HG03342 (cell line): ENCODE measurements around the gene TSPAN11.

Experiments
- ATAC-seq: cut with Tn5 transposase; IDR thresholded peaks from one replicate; pipeline ENCODE4 v1.9.1; 2021; ENCODE audit warnings: mild to moderate bottlenecking, moderate library complexity; ENCODE audit not compliant: unreplicated experiment

The TSPAN11 gene

GRCh38 chr12:30910038-30910350 is 16.6 kb upstream of the TSPAN11 start:
- ATAC-seq: no peak

- no peak for ATAC-seq
These were observed 15.3 kb upstream of the TSPAN11 start for GRCh38 chr12:30911207-30911606.

- ATAC-seq: no peak
These were observed 13.2 kb upstream of the TSPAN11 start for GRCh38 chr12:30913323-30913722.

GRCh38 chr12:30914986-30915591 is 11.5 kb upstream of the TSPAN11 start:
- ATAC-seq: no peak

GRCh38 chr12:30923057-30923456 is 3.5 kb upstream of the TSPAN11 start:
- no peak for ATAC-seq

GRCh38 chr12:30925607-30926242 is 823 bp upstream of the TSPAN11 start:
- ATAC-seq: no peak

- no peak for ATAC-seq
These were observed 669 bp downstream of the TSPAN11 start for GRCh38 chr12:30927222-30927611.

- ATAC-seq: no peak
These were observed 2.1 kb downstream of the TSPAN11 start for GRCh38 chr12:30928356-30929244.

GRCh38 chr12:30930238-30930637 is 3.7 kb downstream of the TSPAN11 start:
- ATAC-seq: no peak

GRCh38 chr12:30930641-30931040 is 4.1 kb downstream of the TSPAN11 start:
- no peak for ATAC-seq

- no peak for ATAC-seq
These were observed 6.3 kb downstream of the TSPAN11 start for GRCh38 chr12:30932881-30933280.

- no peak for ATAC-seq
These were observed 8.3 kb downstream of the TSPAN11 start for GRCh38 chr12:30934811-30935210.

- ATAC-seq: no peak
These were observed 9.5 kb downstream of the TSPAN11 start for GRCh38 chr12:30936036-30936435.

- ATAC-seq: no peak
These were observed 12.7 kb downstream of the TSPAN11 start for GRCh38 chr12:30939234-30939633.

- no peak for ATAC-seq
These were observed 15.9 kb downstream of the TSPAN11 start for GRCh38 chr12:30942486-30942885.

- no peak for ATAC-seq
These were observed 16.4 kb downstream of the TSPAN11 start for GRCh38 chr12:30942936-30943335.

GRCh38 chr12:30945443-30946164 is 19.1 kb downstream of the TSPAN11 start:
- no peak for ATAC-seq

- ATAC-seq: no peak
These were observed 25.5 kb downstream of the TSPAN11 start for GRCh38 chr12:30952015-30952414.

- ATAC-seq: no peak
These were observed 26.7 kb downstream of the TSPAN11 start for GRCh38 chr12:30953257-30953656.

- ATAC-seq: no peak
These were observed 27.6 kb downstream of the TSPAN11 start for GRCh38 chr12:30953951-30954751.

- no peak for ATAC-seq
These were observed 28.7 kb downstream of the TSPAN11 start for GRCh38 chr12:30955214-30955613.
